GM12873 (cell line): Measurements from ENCODE around the gene CKAP4.

ENCODE experiments used
- TF ChIP-seq, protein P1 (sequence below): IDR thresholded peaks from 2 replicates; pipeline ENCODE4 v1.5.1; 2012; ENCODE audit warnings: low read depth, mild to moderate bottlenecking, moderate library complexity, low read length, control low read depth; ENCODE audit not compliant: insufficient read depth; ENCODE audit errors: missing control alignments

CKAP4 gene

DNA sequence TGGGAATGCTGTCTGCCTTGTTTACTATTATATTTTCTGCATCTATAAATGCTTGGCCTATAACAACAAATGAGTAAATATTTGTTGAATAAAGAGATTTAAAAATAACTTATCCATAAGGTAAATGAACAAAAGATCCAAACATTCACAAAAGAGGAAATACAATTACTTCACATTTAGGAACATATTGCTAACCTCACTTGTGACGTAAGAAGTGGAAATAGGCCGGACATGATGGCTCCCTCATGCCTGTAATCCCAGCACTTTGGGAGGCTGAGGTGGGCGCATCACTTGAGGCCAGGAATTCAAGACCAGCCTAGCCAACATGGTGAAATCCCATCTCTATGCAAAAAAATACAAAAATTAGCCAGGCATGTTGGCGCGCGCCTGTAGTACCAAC is 25.7 kb upstream of the CKAP4 start:
- TF ChIP-seq, protein P1, sequence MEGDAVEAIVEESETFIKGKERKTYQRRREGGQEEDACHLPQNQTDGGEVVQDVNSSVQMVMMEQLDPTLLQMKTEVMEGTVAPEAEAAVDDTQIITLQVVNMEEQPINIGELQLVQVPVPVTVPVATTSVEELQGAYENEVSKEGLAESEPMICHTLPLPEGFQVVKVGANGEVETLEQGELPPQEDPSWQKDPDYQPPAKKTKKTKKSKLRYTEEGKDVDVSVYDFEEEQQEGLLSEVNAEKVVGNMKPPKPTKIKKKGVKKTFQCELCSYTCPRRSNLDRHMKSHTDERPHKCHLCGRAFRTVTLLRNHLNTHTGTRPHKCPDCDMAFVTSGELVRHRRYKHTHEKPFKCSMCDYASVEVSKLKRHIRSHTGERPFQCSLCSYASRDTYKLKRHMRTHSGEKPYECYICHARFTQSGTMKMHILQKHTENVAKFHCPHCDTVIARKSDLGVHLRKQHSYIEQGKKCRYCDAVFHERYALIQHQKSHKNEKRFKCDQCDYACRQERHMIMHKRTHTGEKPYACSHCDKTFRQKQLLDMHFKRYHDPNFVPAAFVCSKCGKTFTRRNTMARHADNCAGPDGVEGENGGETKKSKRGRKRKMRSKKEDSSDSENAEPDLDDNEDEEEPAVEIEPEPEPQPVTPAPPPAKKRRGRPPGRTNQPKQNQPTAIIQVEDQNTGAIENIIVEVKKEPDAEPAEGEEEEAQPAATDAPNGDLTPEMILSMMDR, result no peak

DNA sequence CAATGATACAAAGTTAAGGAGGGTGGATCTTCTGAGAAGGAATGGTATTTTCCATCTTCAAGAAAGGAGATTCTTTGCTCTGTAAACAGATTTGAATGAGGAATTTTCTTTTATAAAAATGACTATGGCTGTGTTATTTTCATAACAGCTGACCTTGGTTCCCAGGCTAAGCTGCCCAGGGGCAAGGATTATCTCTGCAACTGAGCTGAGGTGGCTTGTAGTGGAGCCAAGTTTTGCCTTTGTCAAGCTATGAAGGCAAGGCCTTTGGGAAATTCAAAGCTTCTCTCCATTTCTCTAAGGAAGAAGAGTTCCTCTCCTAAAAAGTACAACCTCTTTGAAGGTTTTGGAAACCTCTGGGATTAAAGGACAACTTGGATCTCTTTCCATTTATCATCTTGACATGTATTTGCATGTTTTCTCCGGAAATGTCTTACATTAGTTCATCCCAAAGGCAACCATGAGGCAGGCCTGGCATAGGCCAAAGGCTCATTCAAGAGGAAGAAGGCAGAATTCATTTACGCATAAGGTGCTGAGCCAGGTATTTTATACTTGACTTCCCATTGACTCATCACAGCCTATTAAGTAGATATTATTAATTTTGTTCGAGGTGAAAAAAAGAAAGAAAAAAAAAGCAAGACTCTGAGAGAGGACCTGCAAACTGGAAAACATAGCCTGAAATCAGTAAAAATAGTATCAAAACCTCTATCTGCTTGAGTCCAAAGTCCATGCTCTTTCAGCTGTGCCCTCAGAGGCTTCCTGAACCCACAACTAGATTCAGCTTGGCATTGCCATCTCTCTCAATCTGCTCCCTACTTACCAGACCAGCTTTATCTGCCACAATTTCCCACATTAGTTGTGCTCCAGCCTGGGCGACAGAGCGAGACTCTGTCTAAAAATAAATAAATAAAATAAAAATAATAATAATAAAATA is 24.0 kb upstream of the CKAP4 start:
- TF ChIP-seq, protein P1, result no peak

DNA sequence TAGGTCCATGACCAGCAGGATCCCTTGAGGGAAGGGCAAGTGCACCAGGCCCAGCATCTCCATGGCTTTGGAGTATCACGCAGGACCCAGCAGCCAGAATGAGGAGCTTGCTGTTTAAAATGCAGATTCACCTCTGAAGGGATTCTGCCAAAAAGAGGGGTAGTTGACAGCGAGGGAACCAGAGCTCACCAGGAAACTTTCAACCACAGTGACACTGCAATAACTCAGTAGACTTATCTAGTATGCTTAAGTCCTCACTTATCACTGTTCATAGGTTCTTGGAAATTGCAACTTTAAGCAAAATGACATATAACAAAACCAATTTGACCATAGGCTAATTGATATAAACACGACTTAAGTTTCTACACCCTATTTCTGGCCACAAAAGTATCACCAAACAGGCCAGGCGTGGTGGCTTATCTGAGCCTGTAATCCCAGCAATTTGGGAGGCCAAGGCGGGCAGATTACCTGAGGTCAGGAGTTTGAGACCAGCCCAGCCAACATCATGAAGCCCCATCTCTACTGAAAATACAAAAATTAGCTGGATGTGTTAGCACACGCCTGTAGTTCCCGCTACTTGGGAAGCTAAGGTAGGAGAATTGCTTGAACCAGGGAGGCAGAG is 21.4 kb upstream of the CKAP4 start:
- TF ChIP-seq, protein P1, result no peak

DNA sequence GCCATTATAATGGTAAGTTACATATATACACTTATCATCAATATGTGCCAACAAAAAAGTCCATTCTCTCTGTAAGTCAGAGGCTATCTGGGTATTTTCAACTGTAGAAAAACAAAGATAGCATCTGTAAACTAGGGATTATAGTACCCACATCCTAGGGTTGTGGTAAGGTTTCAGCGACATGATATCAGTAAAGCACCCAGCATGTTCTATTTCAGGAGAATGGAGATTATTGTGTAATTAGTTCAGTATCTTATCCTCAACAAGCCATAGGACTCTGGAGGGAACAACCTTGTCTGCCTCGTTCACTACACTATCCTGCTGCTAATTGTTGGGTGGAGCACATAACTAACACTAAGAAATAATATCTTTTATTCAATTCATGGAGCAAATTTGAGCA is 19.7 kb upstream of the CKAP4 start:
- TF ChIP-seq, protein P1, result no peak

DNA sequence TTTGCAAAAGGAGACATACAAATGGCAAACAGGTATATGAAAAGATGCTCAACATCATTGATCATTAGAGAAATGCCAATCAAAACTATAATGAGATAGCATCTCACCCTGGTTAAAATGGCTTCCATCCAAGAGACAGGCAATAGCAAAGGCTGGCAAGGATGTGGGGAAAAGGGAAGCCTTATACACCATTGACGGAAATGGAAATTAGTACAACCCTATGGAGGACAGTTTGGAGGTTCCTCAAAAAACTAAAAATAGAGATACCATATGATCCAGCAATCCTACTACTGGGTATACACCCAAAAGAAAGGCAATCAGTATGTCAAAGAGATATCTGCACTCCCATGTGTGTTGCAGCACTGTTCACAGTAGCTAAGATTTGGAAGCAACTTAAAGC is 17.3 kb upstream of the CKAP4 start:
- TF ChIP-seq, protein P1, result no peak

DNA sequence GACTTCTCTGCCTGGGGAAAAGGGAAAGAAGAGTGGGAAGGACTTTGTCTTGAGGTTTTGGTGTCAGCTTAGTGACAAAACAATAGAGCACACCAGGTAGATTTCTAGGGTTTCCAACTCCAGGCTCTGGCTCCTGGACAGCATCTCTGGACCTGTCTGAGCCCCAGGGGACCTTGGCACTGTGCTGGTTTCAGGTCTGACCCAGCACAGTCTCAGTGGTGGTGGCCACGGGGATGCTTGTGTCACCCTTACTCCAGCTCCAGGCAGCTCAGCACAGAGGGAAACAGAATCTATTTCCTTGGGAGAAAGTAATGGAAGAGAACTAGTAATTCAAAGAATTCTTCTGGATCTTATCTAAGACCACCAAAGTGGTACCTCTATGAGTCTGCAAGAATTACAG is 11.1 kb upstream of the CKAP4 start:
- TF ChIP-seq, protein P1, result no peak

DNA sequence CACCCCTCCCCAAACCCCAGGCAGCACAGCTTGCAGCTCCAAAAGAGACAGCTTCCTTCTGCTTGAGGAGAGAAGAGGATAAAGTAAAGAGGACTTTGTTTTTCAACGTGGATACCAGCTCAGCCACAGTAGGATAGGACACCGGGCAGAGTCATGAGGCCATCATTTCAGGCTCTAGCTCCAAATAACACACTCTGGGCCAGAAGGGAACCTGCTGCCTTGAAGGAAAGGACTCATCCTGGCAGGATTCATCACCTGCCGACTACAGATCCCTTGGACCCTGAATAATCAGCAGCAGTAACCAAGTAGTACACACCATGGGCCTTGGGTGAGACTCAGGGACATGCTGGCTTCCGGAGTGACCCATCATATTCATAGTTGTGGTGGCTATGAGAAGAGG is 10.4 kb upstream of the CKAP4 start:
- TF ChIP-seq, protein P1, result no peak
